Stimulated activated naive CD8-positive, alpha-beta T cell treated with anti-CD3 and anti-CD28 coated beads, Interleukin-15, amount 100 ng/mL, for 72 hours (primary cell): ENCODE measurements around the gene ANK3.

Experiments
- ATAC-seq: fragments of 150-1000 bp; cut with Tn5 transposase; 2 replicates; pipeline ENCODE4 v1.10.0; 2021; ENCODE audit warnings: mild to moderate bottlenecking, moderate library complexity
- DNase-seq, 2 donors: peaks; one replicate each; pipeline ENCODE4 v3.0.0; 2021 to 2022
- H3K27ac Mint-ChIP-seq, 2 donors: one replicate each; pipeline ENCODE4 v1.8.0; 2022; ENCODE audit warnings: mild to moderate bottlenecking in 2 of 2, mixed read lengths in 2 of 2, moderate library complexity in 2 of 2
- H3K27me3 Mint-ChIP-seq: one replicate; pipeline ENCODE4 v1.8.0; 2022; ENCODE audit warnings: mixed read lengths
- H3K4me1 Mint-ChIP-seq: one replicate; pipeline ENCODE4 v1.8.0; 2022; ENCODE audit warnings: mild to moderate bottlenecking, mixed read lengths
- H3K4me3 Mint-ChIP-seq, 2 donors: one replicate each; pipeline ENCODE4 v1.8.0; 2022; ENCODE audit warnings: mild to moderate bottlenecking in 2 of 2, mixed read lengths in 2 of 2, moderate library complexity in 1 of 2
- H3K9me3 Mint-ChIP-seq, 2 donors: one replicate each; pipeline ENCODE4 v1.8.0; 2022; ENCODE audit warnings: mixed read lengths in 2 of 2

The ANK3 gene

DNA sequence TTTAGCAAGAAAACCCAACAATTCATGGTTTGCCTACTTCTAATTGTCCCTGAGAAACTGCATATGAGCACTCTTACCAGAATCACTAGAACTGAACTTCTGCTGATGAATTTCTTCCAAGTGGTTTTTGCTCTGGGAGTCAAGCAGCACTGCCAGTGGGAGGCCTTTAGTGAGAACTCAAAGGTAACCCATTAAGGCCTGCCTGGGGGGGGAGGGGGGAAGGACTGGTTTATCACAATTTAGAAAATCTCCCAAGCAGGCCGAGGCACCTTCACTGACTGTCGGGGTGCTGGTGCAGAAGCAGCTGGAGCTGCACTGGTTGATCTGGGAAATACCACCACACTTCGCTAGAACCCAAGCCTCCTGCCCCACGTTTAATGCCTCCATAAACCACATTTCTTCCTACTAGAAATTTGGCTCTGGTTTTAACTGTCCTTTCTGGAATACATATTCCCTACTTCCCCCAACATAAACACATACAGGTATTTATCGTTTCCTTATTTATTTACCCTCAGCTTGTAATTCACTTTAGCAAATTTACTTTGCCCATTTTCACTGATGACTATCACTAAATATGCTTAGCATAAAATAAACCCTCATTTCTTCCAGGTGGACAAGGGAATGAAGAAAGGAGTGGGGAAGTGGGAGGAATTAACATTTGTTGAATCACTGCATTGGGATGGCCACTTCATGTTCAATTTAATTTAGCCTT is 14.2 kb downstream of the ANK3 start:
- no peak for DNase-seq
- ATAC-seq, result no peak
- Mint-ChIP-seq H3K4me3 (no peak overlapping the region), H3K9me3 (no peaks in the 10 kb centered on the region), H3K27me3 (no peaks in the 10 kb centered on the region), H3K4me1 (no peaks in the 10 kb centered on the region), H3K27ac (no peak overlapping the region)

GRCh38 chr10:60374836-60375235 is 14.8 kb downstream of the ANK3 start:
- no peak overlapping the region for H3K4me3 Mint-ChIP-seq
- no peaks in the 10 kb centered on the region for H3K9me3 Mint-ChIP-seq
- DNase-seq, result no peak

DNA sequence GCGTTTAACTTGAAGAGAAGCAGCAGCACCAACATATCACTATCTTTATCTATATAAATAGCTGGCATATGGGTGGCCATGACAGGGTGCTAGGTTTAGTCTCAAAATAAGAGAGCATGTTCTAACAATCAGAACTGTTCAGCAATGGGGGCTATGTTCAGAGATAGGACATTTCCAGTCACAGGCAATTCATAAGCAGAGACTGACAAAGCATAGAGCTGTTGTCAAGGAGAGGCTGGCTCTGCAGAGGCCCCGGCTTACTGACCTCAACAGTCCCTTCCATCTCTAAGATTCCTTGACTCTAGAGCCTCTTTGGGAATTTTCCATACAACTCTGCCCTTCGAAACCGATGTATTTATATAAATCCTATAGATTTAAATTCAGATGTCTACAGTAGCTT is 17.2 kb downstream of the ANK3 start:
- peak overlapping the region in 1 of 2 donors; percentile 37 for H3K27ac Mint-ChIP-seq
- no peaks in the 10 kb centered on the region for H3K9me3 Mint-ChIP-seq
- DNase-seq (no peak), ATAC-seq (no peak)
- no peak overlapping the region for H3K4me3 Mint-ChIP-seq
- H3K4me1 Mint-ChIP-seq, result no peaks in the 10 kb centered on the region
- no peaks in the 10 kb centered on the region for H3K27me3 Mint-ChIP-seq

More at GRCh38 chr10:60374836-60375235, 14.8 kb downstream of the ANK3 start:
- Mint-ChIP-seq H3K27me3 (no peaks in the 10 kb centered on the region), H3K4me1 (no peaks in the 10 kb centered on the region), H3K27ac (no peak overlapping the region)
- no peak for ATAC-seq

DNA sequence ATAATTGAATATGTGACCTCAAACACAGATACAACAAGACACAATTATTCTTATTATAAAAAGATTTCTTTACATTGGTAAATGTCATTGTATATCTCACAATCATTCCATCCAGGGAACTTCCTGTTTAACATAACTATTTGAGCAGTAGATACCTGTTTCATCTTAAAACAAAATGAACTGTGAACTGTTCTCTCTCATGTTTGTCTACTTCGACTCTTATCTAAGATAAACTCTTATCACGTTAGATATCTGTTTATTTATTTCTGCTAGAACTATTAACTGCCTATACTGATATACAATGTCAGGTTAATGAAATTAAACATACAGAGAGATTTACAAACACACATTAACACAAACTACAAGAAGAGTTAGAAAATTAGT is 20.1 kb downstream of the ANK3 start:
- H3K27ac Mint-ChIP-seq, result no peak overlapping the region
- no peaks in the 10 kb centered on the region for H3K9me3 Mint-ChIP-seq
- DNase-seq (no peak), ATAC-seq (no peak)
- no peak overlapping the region for H3K4me3 Mint-ChIP-seq
- H3K27me3 Mint-ChIP-seq, result no peaks in the 10 kb centered on the region
- no peaks in the 10 kb centered on the region for H3K4me1 Mint-ChIP-seq

DNA sequence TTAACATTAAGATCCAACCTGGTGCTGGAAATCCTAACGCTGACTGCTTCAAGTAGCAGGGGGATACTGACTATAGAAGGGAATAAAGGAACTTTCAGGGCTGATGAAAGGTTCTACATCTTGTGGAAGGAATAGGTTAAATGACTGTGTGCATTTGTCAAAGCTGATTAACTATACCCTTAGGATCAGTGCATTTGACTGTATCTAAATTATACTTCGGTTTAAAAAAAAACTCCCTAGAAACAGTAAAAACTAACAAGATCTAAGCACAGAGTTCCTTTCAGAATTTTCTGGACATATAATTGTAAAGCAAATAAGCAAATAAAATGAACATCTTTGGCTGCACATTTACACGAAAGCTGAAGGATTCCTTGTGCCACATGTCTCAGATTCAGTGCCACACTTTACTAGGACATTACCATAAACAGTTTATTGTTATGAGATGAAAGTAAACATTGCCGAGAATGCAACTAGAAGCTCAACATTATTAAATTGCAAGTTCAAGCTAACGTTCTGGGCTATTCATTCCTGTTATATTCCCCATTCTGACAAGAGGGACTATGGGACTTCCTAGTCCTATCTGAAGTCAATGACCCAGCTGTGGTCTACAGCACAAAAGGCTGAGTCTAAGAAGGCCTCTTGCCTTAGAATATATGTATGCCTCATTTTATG is 20.7 kb downstream of the ANK3 start:
- H3K9me3 Mint-ChIP-seq, result no peaks in the 10 kb centered on the region
- H3K27ac Mint-ChIP-seq, result no peak overlapping the region
- H3K4me3 Mint-ChIP-seq, result no peak overlapping the region
- ATAC-seq (no peak), DNase-seq (no peak)
- H3K27me3 Mint-ChIP-seq, result no peaks in the 10 kb centered on the region
- H3K4me1 Mint-ChIP-seq, result no peaks in the 10 kb centered on the region

GRCh38 chr10:60367901-60368300 is 21.8 kb downstream of the ANK3 start:
- Mint-ChIP-seq H3K4me3 (no peak overlapping the region), H3K27me3 (no peaks in the 10 kb centered on the region), H3K27ac (no peak overlapping the region), H3K4me1 (no peaks in the 10 kb centered on the region), H3K9me3 (no peaks in the 10 kb centered on the region)
- ATAC-seq (no peak), DNase-seq (no peak)

GRCh38 chr10:60367431-60367830 is 22.2 kb downstream of the ANK3 start:
- H3K4me3 Mint-ChIP-seq, result no peak overlapping the region
- ATAC-seq (no peak), DNase-seq (no peak)
- H3K27me3 Mint-ChIP-seq, result no peaks in the 10 kb centered on the region
- H3K4me1 Mint-ChIP-seq, result no peaks in the 10 kb centered on the region
- no peaks in the 10 kb centered on the region for H3K9me3 Mint-ChIP-seq
- no peak overlapping the region for H3K27ac Mint-ChIP-seq

DNA sequence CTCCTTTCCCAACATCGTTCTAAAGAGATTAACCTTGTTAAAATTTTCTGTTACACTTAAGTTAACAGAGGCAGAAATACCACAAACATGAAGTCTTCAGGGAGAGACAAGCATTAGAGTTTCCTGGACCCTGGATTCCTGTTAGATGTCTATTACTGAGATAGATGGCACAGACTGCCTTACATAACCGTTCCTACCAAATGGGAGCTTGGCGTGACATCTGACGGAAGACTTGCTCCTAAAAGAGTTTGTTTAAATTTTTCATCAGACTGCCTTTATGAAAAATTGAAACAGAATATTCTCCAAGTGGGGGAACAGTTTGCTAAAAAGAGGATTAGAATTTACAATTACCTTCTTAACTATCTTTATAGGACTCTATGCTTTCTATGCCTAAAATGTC is 22.7 kb downstream of the ANK3 start:
- no peaks in the 10 kb centered on the region for H3K9me3 Mint-ChIP-seq
- no peak overlapping the region for H3K4me3 Mint-ChIP-seq
- no peak overlapping the region for H3K27ac Mint-ChIP-seq
- no peaks in the 10 kb centered on the region for H3K27me3 Mint-ChIP-seq
- DNase-seq, result no peak
- no peaks in the 10 kb centered on the region for H3K4me1 Mint-ChIP-seq
- ATAC-seq, result no peak

GRCh38 chr10:60363187-60363586 is 26.5 kb downstream of the ANK3 start:
- Mint-ChIP-seq H3K27ac (no peak overlapping the region), H3K9me3 (no peaks in the 10 kb centered on the region), H3K4me3 (no peak overlapping the region), H3K4me1 (no peaks in the 10 kb centered on the region), H3K27me3 (no peaks in the 10 kb centered on the region)
- no peak for ATAC-seq
- no peak for DNase-seq

DNA sequence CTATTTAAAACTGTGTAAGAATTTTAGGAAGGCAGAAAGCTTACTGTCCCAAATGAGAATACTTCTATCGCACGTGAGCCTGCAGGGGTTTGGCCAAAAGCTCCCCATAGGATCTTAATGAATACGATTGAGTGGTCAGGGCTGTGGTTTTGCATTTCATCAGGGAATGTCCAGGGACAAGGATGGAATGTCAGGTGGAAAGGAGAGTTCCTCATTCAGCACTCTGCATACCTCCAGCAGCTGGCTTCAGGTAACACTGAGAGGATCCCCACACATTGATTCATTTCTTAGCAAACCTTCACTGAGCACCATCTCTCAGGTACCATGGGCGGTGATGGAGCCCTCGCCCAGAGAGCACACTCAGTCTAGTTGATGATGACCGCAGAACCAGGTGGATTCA is 27.2 kb downstream of the ANK3 start:
- no peak overlapping the region for H3K27ac Mint-ChIP-seq
- no peaks in the 10 kb centered on the region for H3K9me3 Mint-ChIP-seq
- ATAC-seq (no peak), DNase-seq (no peak)
- H3K4me3 Mint-ChIP-seq, result no peak overlapping the region
- no peaks in the 10 kb centered on the region for H3K27me3 Mint-ChIP-seq
- no peaks in the 10 kb centered on the region for H3K4me1 Mint-ChIP-seq

DNA sequence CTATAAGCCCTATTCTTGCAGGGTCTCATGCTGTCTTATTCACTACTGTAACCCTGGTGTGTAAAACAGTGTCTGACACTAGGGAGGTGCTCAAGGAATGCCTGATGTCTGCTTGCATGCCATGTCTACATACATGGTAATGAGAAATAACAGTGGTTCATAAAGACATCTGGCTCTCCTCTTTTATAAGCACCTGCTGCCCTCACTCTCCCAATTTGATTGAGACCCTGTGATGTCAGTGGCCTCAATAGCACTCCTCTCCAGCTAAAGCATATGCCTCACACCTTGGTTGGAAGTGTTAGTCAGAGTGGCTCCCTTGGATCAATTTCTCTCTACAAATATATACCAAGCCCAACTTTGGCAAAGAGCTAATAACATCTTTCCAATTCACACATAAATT is 30.6 kb downstream of the ANK3 start:
- no peak for ATAC-seq
- no peak overlapping the region for H3K27ac Mint-ChIP-seq
- no peak for DNase-seq
- H3K9me3 Mint-ChIP-seq, result no peaks in the 10 kb centered on the region
- no peaks in the 10 kb centered on the region for H3K27me3 Mint-ChIP-seq
- H3K4me1 Mint-ChIP-seq, result no peaks in the 10 kb centered on the region
- no peak overlapping the region for H3K4me3 Mint-ChIP-seq

GRCh38 chr10:60358282-60358681 is 31.4 kb downstream of the ANK3 start:
- DNase-seq (no peak), ATAC-seq (peak; percentile 71)
- Mint-ChIP-seq H3K27me3 (no peaks in the 10 kb centered on the region), H3K4me3 (no peak overlapping the region), H3K27ac (no peak overlapping the region), H3K9me3 (no peaks in the 10 kb centered on the region), H3K4me1 (peaks cover 6% of the 10 kb centered on the region)

DNA sequence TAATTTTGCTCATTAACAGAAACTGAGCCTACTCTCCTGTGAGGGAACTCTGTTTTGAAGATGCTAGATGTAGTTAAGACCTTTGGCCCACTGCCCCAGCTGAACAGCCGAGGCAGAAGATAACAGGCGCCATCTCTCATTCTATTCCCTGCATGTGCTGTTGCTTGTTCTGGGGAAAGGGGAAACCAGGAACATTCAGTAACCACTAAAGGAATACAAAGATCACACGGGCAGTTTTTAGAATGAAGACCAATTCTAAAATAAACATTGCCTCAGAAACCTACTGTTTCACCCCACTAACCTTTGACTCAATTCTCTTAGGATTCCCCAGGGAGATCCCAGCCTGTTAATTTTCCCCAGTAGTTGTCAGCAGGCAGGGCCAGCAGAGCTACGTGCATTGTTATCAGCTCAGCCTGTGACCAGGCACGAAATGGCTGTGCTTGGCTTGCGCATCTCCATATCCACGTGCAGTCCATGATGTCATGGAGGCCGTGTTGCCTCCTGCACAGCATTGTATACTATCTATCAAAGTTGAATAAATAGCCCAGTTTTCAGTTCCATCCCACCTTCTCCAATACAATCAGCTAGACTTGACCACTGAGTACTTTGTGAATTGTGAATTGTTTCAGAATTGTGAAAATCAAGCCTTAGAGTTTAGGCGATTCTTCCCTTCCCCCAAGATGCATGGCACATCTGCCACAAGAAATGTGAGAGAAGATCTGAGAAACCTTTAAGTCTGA is 36.0 kb downstream of the ANK3 start:
- Mint-ChIP-seq H3K27ac (peak overlapping the region in 1 of 2 donors; percentile 40), H3K4me1 (peaks cover 6% of the 10 kb centered on the region), H3K9me3 (no peaks in the 10 kb centered on the region), H3K4me3 (no peak overlapping the region), H3K27me3 (no peaks in the 10 kb centered on the region)
- DNase-seq (no peak), ATAC-seq (peak; percentile 42)

DNA sequence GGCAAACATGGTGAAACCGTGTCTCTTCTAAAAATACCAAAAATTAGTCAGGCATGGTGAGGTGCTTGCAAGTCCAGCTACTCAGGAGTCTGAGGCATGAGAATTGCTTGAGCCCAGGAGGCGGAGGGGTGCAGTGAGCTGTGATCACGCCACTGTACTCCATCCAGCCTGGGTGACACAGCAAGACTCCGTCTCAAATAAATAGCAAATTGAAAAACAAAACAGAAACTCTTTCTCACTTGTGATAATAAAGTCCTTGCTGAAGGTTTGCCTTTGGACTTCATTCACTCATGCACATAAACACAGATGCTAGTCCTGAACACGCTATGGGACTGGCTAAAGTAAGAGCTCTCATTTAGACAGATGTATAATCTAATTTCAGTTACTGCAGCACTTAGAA is 37.6 kb downstream of the ANK3 start:
- DNase-seq (no peak), ATAC-seq (no peak)
- Mint-ChIP-seq H3K27me3 (no peaks in the 10 kb centered on the region), H3K27ac (no peak overlapping the region), H3K4me1 (peaks cover 6% of the 10 kb centered on the region), H3K9me3 (no peaks in the 10 kb centered on the region), H3K4me3 (no peak overlapping the region)

- no peak for DNase-seq
- H3K27me3 Mint-ChIP-seq, result no peaks in the 10 kb centered on the region
- H3K4me1 Mint-ChIP-seq, result peaks cover 6% of the 10 kb centered on the region
- no peak overlapping the region for H3K27ac Mint-ChIP-seq
- H3K9me3 Mint-ChIP-seq, result no peaks in the 10 kb centered on the region
- no peak overlapping the region for H3K4me3 Mint-ChIP-seq
- ATAC-seq, result no peak
Observed at GRCh38 chr10:60351191-60351853, 38.4 kb downstream of the ANK3 start.

GRCh38 chr10:60350400-60350799 is 39.3 kb downstream of the ANK3 start:
- Mint-ChIP-seq H3K4me3 (no peak overlapping the region), H3K27ac (no peak overlapping the region), H3K4me1 (peaks cover 6% of the 10 kb centered on the region), H3K27me3 (no peaks in the 10 kb centered on the region), H3K9me3 (no peaks in the 10 kb centered on the region)
- no peak for ATAC-seq
- DNase-seq, result no peak
